ENCODE results near the gene ZW10.

DNA sequence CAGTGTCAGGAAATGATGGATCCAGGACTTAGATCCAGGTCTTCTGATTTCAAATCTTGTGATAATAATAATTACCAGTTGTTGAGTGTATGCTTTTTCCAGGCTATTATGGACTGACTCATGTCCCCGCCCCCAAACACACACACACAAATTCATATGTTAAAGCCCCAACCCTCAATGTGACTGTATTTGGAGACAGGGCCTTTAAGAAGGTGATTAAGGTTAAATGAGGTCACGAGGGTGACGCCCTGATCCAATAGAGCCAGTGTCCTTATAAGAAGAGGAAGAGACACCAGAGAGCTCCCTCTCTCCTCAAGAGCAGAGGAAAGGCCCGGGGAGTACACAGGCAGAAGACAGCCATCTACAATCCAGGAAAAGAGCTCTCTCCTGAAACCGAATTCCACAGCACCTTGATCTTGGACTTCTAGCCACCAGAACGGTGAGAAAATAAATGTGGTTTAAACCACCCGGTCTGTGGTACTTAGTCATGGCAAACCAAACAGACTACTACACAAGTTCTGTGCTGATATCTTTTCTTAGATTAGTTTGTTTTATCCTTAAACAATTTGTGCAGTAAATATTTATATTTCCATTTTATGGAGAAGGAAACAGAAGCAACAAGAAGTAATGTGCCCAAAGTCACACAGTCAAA lies 75.6 kb downstream of the ZW10 start:
- TF ChIP-seq, protein P1, sequence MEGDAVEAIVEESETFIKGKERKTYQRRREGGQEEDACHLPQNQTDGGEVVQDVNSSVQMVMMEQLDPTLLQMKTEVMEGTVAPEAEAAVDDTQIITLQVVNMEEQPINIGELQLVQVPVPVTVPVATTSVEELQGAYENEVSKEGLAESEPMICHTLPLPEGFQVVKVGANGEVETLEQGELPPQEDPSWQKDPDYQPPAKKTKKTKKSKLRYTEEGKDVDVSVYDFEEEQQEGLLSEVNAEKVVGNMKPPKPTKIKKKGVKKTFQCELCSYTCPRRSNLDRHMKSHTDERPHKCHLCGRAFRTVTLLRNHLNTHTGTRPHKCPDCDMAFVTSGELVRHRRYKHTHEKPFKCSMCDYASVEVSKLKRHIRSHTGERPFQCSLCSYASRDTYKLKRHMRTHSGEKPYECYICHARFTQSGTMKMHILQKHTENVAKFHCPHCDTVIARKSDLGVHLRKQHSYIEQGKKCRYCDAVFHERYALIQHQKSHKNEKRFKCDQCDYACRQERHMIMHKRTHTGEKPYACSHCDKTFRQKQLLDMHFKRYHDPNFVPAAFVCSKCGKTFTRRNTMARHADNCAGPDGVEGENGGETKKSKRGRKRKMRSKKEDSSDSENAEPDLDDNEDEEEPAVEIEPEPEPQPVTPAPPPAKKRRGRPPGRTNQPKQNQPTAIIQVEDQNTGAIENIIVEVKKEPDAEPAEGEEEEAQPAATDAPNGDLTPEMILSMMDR (IDR thresholded peaks at IDR 0.05; ENCODE audit: insufficient read depth, low read length) = no peak
- TF ChIP-seq POLR2AphosphoS5 (IDR thresholded peaks at IDR 0.05; ENCODE audit: low read depth) (no peak), GABPA (IDR thresholded peaks at IDR 0.05; ENCODE audit: low read depth) (no peak)
